Spleen (tissue), 7 donors: ENCODE data around the gene POLR2I.

ENCODE experiments used
- POLR2A ChIP-seq, 3 donors: fragments of 450-650 bp; IDR thresholded peaks; one replicate each; pipeline ENCODE4 v1.5.1; 2017; ENCODE audit warnings: antibody characterized with exemption in 3 of 3, mild to moderate bottlenecking in 1 of 3
- TF ChIP-seq, protein P1 (sequence below), 11 experiments: fragments of 200-600 bp in 7 of 11; fragments of 450-650 bp in 4 of 11; sonication (generic) in 4 of 11; IDR thresholded peaks in 8 of 11; conservative IDR thresholded peaks in 3 of 11; 1 replicate in 7 of 11; 2 replicates in 4 of 11; pipeline versions ENCODE4 v1.4.0 to v1.8.0; 2016 to 2021; ENCODE audit warnings: antibody characterized with exemption in 11 of 11, inconsistent platforms in 4 of 11, mild to moderate bottlenecking in 1 of 11
- donor health status: DM: no; HTN: no; CAD: no; lungs with moderate emphysema.
- donor health status: DM: no; HTN: no; CAD: no.
- donor health status: DM: no; HTN: no; CAD: no.

DNA sequence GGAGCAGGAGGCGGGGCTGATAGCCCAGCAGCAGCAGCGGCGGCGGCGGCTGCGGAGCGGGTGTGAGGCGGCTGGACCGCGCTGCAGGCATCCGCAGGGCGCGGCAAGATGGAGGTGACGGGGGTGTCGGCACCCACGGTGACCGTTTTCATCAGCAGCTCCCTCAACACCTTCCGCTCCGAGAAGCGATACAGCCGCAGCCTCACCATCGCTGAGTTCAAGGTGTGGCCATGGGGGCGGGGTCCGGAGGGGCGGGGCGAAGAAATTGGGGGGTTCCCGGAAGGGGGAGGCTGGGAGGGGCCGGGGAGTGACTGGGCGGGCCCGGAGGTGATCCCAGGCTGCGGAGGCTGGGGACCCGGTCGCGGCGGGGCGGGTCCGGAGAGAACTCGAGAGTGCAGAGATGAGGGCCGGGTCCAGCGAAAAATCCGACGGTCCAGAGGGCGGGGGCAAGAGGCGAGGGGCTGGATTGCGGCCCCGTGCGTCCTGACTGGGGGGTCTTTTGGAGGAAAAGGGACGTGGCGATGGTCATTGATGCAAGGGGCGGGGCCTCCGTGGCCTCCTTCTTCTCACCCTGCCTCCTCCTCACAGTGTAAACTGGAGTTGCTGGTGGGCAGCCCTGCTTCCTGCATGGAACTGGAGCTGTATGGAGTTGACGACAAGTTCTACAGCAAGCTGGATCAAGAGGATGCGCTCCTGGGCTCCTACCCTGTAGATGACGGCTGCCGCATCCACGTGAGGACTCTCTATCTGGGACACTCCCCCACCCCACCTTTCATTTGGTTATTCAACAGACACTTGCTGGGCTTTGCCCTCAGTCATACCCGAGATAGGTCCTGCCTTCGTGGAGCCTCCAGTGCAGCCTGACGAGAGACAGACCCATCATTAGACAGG, 1.0 kb upstream of the POLR2I start, which contains the start of gene TBCB:
- TF ChIP-seq, protein P1, sequence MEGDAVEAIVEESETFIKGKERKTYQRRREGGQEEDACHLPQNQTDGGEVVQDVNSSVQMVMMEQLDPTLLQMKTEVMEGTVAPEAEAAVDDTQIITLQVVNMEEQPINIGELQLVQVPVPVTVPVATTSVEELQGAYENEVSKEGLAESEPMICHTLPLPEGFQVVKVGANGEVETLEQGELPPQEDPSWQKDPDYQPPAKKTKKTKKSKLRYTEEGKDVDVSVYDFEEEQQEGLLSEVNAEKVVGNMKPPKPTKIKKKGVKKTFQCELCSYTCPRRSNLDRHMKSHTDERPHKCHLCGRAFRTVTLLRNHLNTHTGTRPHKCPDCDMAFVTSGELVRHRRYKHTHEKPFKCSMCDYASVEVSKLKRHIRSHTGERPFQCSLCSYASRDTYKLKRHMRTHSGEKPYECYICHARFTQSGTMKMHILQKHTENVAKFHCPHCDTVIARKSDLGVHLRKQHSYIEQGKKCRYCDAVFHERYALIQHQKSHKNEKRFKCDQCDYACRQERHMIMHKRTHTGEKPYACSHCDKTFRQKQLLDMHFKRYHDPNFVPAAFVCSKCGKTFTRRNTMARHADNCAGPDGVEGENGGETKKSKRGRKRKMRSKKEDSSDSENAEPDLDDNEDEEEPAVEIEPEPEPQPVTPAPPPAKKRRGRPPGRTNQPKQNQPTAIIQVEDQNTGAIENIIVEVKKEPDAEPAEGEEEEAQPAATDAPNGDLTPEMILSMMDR (IDR thresholded peaks at IDR 0.05 in 8 of 11, conservative IDR thresholded peaks at IDR 0.05 in 3 of 11), result peak in 1 of 11 experiments; percentile 4
- TF ChIP-seq POLR2A (IDR thresholded peaks at IDR 0.05), result peak in 1 of 3 donors; percentile 53
